NCI-H2171 treated with DMSO at 0.1 percent for 48 hours (cell line): ENCODE results near the gene OR13G1.
"Not testable (repeated sequence)": the region's sequence is repeated elsewhere in the genome, so short reads cannot be mapped to it uniquely, and the experiment has no call there.

Experiments
- DNase-seq: peaks from one replicate; lab custom pipeline; 2025; lab: John Stamatoyannopoulos, UW

The OR13G1 gene, protein sequence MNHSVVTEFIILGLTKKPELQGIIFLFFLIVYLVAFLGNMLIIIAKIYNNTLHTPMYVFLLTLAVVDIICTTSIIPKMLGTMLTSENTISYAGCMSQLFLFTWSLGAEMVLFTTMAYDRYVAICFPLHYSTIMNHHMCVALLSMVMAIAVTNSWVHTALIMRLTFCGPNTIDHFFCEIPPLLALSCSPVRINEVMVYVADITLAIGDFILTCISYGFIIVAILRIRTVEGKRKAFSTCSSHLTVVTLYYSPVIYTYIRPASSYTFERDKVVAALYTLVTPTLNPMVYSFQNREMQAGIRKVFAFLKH

DNA sequence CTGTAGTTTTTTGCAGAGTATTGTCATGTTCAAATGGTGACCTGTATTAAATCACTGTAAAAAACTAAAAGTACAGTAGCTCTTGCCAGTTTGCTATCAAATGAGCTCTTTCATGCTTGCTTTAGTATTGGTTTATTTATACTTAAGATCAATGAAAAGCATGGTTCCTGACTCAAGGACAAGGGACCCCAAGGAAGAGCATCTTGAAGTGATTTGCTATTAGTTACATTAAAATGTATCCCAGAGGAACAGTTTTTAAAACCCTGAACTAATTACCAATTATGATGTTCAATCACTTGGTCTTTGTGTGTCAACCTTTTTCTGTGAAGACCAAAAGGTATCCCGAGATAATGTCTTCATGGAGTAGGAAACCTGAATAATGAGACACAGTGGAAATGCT is at the start of gene OR13G1:
Gene OR13G1 (minus strand): TSS at position 101 of the 400 bp plus-strand sequence. CDS start 6,698 bp downstream, outside the sequence.
- DNase-seq = no peak

DNA sequence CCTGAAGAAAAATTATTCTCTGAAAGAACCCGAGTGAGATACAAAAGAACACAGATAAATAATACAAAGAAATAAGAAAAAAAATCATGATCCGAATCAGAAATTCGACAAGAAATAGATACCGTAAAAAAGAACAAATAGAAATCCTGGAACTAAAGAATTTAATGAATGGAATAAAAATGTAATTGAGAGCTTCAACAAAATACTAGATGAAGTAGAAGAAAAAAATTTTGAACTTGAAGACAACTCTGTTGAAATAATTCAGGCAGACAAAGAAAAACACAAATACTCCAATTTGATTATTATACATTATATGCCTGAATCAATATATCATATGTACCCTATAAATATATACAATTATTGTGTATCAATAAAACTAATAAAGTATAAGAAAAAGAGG is 41.7 kb upstream of the OR13G1 start:
- no peak for DNase-seq

- no peak for DNase-seq
Observed at GRCh38 chr1:247716546-247716945, 37.0 kb upstream of the OR13G1 start, which contains the start of gene OR6F1. Gene OR6F1, minus strand, starts transcription at chr1:247716646. Its CDS starts 3,891 bp downstream, at chr1:247712755.

- no peak for DNase-seq
Observed at GRCh38 chr1:247713753-247714152, 34.2 kb upstream of the OR13G1 start.

- not testable (repeated sequence) for DNase-seq
Observed at GRCh38 chr1:247710681-247711080, 31.1 kb upstream of the OR13G1 start.

- DNase-seq = no peak
Observed at GRCh38 chr1:247701338-247701737, 21.8 kb upstream of the OR13G1 start.

DNA sequence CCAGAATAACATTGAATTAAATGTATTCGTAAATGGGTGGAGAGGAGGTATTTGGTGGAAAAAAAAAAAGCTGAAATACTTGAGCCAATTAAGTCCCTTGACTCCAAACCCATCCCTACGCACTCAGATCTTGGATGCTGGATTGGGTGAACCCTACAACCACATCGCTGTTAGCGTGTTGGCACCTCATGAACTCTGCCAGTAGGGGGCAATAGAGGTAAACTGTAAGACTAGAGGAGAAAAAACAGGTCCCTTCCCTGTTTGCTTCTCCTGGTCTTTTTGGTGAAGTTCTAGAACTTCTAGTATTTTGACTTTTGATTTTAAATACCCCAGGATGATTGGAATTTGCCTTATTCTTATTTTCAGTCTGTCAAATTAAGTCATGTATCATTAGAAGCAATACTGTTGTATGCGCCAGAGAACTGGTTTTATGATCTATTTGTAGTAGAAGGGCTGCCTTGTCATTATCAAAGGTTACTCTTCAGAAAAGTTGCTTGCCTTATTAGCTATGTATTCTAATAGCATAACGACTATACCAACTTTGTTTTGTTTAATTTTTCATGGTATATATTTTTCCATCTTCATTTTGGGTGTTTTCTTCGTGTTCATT is 1.9 kb upstream of the OR13G1 start:
- DNase-seq = peak; percentile 34

DNA sequence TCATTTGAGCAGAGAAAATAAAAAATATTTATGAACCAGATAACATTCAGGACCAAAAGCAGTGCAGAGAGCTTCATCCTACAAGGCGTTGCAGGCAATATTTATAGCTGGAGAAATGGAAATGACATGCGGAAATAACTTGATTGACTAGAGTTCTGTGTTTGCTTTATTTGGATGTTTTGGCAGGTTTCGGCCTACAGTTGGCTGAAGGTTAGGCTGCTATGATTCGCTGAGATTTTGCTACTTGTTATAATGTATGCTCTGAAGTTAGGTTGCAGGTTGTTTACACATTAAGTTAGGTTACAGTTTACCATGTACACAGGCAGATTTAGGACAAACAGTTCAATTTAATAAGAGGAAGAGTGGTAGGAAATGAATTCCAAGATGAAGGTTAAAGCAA is 632 bp upstream of the OR13G1 start:
- DNase-seq = no peak

GRCh38 chr1:247669225-247669624 is 10.3 kb downstream of the OR13G1 start:
- no peak for DNase-seq

- DNase-seq = no peak
Observed at GRCh38 chr1:247656221-247656875, 23.2 kb downstream of the OR13G1 start.

GRCh38 chr1:247653040-247653439 is 26.5 kb downstream of the OR13G1 start:
- no peak for DNase-seq

- no peak for DNase-seq
Observed at GRCh38 chr1:247647864-247648263, 31.7 kb downstream of the OR13G1 start.

GRCh38 chr1:247646867-247647266 is 32.7 kb downstream of the OR13G1 start:
- DNase-seq = no peak

- no peak for DNase-seq
Observed at GRCh38 chr1:247642742-247643141, 36.8 kb downstream of the OR13G1 start.

DNA sequence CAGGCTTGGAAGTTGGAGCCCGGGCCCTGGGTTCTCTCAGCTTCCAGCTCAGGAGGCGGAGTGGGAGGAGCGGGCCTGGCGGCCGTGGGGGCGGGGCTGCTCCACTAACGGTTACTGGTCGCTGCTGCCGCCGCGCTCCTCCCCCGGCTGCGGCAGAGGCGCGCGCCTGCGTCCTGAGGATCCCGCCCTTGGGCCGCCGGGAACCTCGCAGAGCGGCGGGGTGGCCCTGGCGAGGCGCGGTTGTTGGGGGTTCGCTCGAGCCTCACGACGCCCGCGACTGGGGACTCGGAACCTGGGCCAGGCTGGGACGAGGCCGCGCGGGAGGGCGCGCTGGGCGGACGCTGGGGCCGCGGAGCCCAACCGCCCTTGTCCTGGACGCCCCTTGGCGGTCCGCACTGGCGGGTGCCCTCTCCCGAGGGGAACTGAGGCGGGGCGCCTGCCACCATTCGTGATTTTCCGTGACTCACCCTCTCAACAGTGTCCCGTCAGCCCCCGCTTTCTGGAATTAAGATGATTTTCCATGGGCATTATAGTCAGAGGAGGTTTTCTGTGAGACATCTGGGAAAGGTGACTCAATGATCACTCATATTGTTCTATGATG is 40.1 kb downstream of the OR13G1 start:
- DNase-seq = no peak

GRCh38 chr1:247638781-247639180 is 40.8 kb downstream of the OR13G1 start:
- DNase-seq = no peak

DNA sequence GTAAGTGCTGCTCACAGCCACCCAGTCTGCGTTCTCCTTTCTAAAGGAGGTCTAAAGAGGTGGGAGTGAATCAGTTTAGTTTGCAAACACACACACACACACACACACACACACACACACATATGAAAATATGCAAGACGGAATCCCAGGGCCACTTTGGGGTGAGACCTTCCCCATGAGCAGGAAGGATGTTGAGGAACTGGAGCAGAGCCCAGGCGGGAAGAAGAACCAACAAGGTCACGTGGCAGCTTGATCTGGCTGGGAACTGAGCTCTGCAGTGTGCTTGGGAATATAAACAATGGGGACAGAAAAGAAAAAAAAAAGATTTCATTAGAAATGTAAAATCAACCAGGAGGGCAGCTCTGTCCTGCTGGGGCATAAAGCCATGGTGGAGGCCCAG is 41.5 kb downstream of the OR13G1 start:
- no peak for DNase-seq

GRCh38 chr1:247627951-247628350 is 51.6 kb downstream of the OR13G1 start:
- DNase-seq = no peak
